Panc1 (cell line): Measurements from ENCODE around the gene UBTD1. TPM values are rescaled to one million over a fixed set of nuclear protein-coding genes. Genes with fewer than 3 reads are reported as not detected.
"Not testable (repeated sequence)": the region's sequence is repeated elsewhere in the genome, so short reads cannot be mapped to it uniquely, and the experiment has no call there.

Experiments
- ATAC-seq: fragments of 200-7000 bp; cut with Tn5 transposase; 2 replicates; pipeline ENCODE4 v1.9.1; 2020; ENCODE audit warnings: mild to moderate bottlenecking, moderate library complexity
- BruUV-seq: library from RNA; stranded (reverse); fragments of 400-500 nt; replicated peaks from 2 replicates; lab custom pipeline; 2021; lab: Mats Ljungman, UMichigan
- CTCF ChIA-PET: fragments of 300-600 bp; sonication (Branson Sonifier 250); formaldehyde crosslinking; loops from one replicate; lab custom pipeline; 2022; ENCODE audit warnings: antibody characterized with exemption; lab: Charles Lee
- POLR2A ChIA-PET: fragments of 300-600 bp; sonication (Branson Sonifier 250); formaldehyde crosslinking; loops from one replicate; lab custom pipeline; 2022; ENCODE audit warnings: antibody characterized with exemption; lab: Charles Lee
- DNase-seq: peaks from one replicate; pipeline ENCODE4 v3.0.0-alpha.2; 2010; ENCODE audit warnings: low read depth, low spot score
- H3K27ac ChIP-seq: 2 replicates; pipeline ENCODE4 v1.5.1; 2011; ENCODE audit warnings: mild to moderate bottlenecking, low read length, inconsistent platforms
- H3K27me3 ChIP-seq: fragments of 200-500 bp; sonication (Bioruptor generic); 2 replicates; pipeline ENCODE4 v1.6.0; 2014; ENCODE audit warnings: low read length, inconsistent platforms; ENCODE audit not compliant: control insufficient read depth, insufficient read depth
- H3K36me3 ChIP-seq: fragments of 200-500 bp; sonication (Bioruptor generic); 2 replicates; pipeline ENCODE4 v1.5.1; 2014; ENCODE audit warnings: inconsistent platforms, mild to moderate bottlenecking, low read length, moderate library complexity; ENCODE audit not compliant: control insufficient read depth, insufficient read depth
- H3K4me1 ChIP-seq: 2 replicates; pipeline ENCODE4 v1.5.1; 2011; ENCODE audit warnings: inconsistent platforms, mild to moderate bottlenecking, low read length, moderate library complexity; ENCODE audit not compliant: control insufficient read depth, insufficient read depth
- H3K4me3 ChIP-seq, 2 experiments: 2 replicates each; pipeline ENCODE4 v1.5.1; 2011 to 2012; ENCODE audit warnings: low read depth in 2 of 2, low read length in 2 of 2, mild to moderate bottlenecking in 2 of 2, inconsistent platforms in 1 of 2, moderate library complexity in 1 of 2
- H3K9me3 ChIP-seq: fragments of 200-500 bp; sonication (Bioruptor generic); 2 replicates; pipeline ENCODE4 v1.5.1; 2014; ENCODE audit warnings: low read depth, mild to moderate bottlenecking, inconsistent platforms, low read length, moderate library complexity; ENCODE audit not compliant: control insufficient read depth, insufficient read depth
- CTCF ChIP-seq: fragments of 450-650 bp; IDR thresholded peaks from 2 replicates; pipeline ENCODE4 v1.5.1; 2017; ENCODE audit warnings: mild to moderate bottlenecking
- POLR2AphosphoS5 ChIP-seq: IDR thresholded peaks from 2 replicates; pipeline ENCODE4 v1.6.1; 2012; ENCODE audit warnings: mild to moderate bottlenecking, low read depth, low read length, moderate library complexity
- REST ChIP-seq, 2 experiments: IDR thresholded peaks; 2 replicates each; pipeline ENCODE4 v1.6.1; 2011 to 2012; ENCODE audit warnings: low read depth in 2 of 2, control low read depth in 1 of 2, low read length in 1 of 2, mild to moderate bottlenecking in 1 of 2, moderate library complexity in 1 of 2; ENCODE audit not compliant: insufficient read depth in 1 of 2
- SIN3A ChIP-seq: IDR thresholded peaks from 2 replicates; pipeline ENCODE4 v1.6.1; 2012; ENCODE audit warnings: low read depth, mild to moderate bottlenecking, low read length, moderate library complexity, borderline replicate concordance; ENCODE audit not compliant: insufficient read depth
- TCF7L2 ChIP-seq: IDR thresholded peaks from 2 replicates; pipeline ENCODE4 v1.6.1; 2011; ENCODE audit warnings: mild to moderate bottlenecking, low read depth, low read length, inconsistent platforms
- in situ Hi-C: cut with HindIII; loops from 2 replicates; pipeline ENCODE4 v1.10.0; 2016; ENCODE audit warnings: low sequenced_read_pairs, low pct_unique_long_range_greater_than_20kb
- intact Hi-C: fragments of 100-400 bp; cut with micrococcal nuclease; formaldehyde crosslinking; loops from one replicate; pipeline ENCODE4 v1.10.0; 2022; ENCODE audit not compliant: unreplicated experiment
- total RNA-seq: library from RNA; stranded (reverse); gene quantifications from one replicate; pipeline ENCODE4 v1.2.1, GENCODE V29; 2021; ENCODE audit not compliant: unreplicated experiment

The UBTD1 gene
- total RNA-seq, 1 experiment from 2014 or later: 55.6 TPM

GRCh38 chr10:97465982-97466381, 32.7 kb upstream of the UBTD1 start:
- in situ Hi-C loops: no loop called here
- Histone ChIP-seq H3K36me3 (peaks cover 20% of the 10 kb centered on the region), H3K27me3 (no peaks in the 10 kb centered on the region), H3K9me3 (no peaks in the 10 kb centered on the region), H3K4me1 (no peaks in the 10 kb centered on the region), H3K4me3 (no peak overlapping the region), H3K27ac (no peak overlapping the region)
- no peak for TF ChIP-seq POLR2AphosphoS5
- POLR2A ChIA-PET: no interaction called here
- CTCF ChIA-PET: no interaction called here
- no peak for ATAC-seq
- intact Hi-C loops: no loop called here
- BruUV-seq: no TSS peak
- no peak for DNase-seq

GRCh38 chr10:97466755-97467154, 32.0 kb upstream of the UBTD1 start:
- H3K9me3 ChIP-seq: no peaks in the 10 kb centered on the region
- CTCF ChIA-PET: interaction anchor here (0.6 to 2.1 kb wide), 4 partner anchors 68 to 159 kb away, joined by 3 to 5 read pairs (median 5); no protein-coding TSS in a partner anchor
- H3K36me3 ChIP-seq: peaks cover 18% of the 10 kb centered on the region
- BruUV-seq: no TSS peak
- TF ChIP-seq POLR2AphosphoS5: no peak; the same call in 1 of the 2 replicates
- TF ChIP-seq CTCF: no peak
- DNase-seq (no peak), ATAC-seq (no peak)
- POLR2A ChIA-PET: no interaction called here
- in situ Hi-C loops (no loop called here), intact Hi-C loops (no loop called here)
- H3K27ac ChIP-seq: no peak overlapping the region
- H3K4me1 ChIP-seq: no peaks in the 10 kb centered on the region
- H3K27me3 ChIP-seq: no peaks in the 10 kb centered on the region
- H3K4me3 ChIP-seq: no peak overlapping the region

- Histone ChIP-seq H3K36me3 (peaks cover 5% of the 10 kb centered on the region), H3K27ac (no peak overlapping the region), H3K27me3 (no peaks in the 10 kb centered on the region), H3K9me3 (no peaks in the 10 kb centered on the region), H3K4me1 (no peaks in the 10 kb centered on the region), H3K4me3 (no peak overlapping the region)
- ATAC-seq (no peak), DNase-seq (no peak)
- intact Hi-C loops: no loop called here
- in situ Hi-C loops: no loop called here
- no peak for TF ChIP-seq POLR2AphosphoS5
- TF ChIP-seq SIN3A: no peak
- TF ChIP-seq TCF7L2: no peak
- TF ChIP-seq REST (IDR thresholded peaks at IDR 0.05; ENCODE audit: insufficient read depth in 1 of 2, low read depth in 2 of 2, low read length in 1 of 2): no peak
- no peak for TF ChIP-seq CTCF
- CTCF ChIA-PET: interaction anchor here (1.1 to 2.1 kb wide), 2 partner anchors 84 to 86 kb away, joined by 3 to 5 read pairs; no protein-coding TSS in a partner anchor
- POLR2A ChIA-PET: no interaction called here
- BruUV-seq: no TSS peak
Observed at GRCh38 chr10:97468162-97468561, 30.6 kb upstream of the UBTD1 start.

GRCh38 chr10:97468781-97469180, 29.9 kb upstream of the UBTD1 start:
- POLR2A ChIA-PET, intact Hi-C loops, H3K4me1 ChIP-seq, H3K4me3 ChIP-seq, H3K27ac ChIP-seq, BruUV-seq, H3K27me3 ChIP-seq, CTCF ChIA-PET, DNase-seq, in situ Hi-C loops, H3K9me3 ChIP-seq, ATAC-seq: not testable (repeated sequence)
- peaks cover 11% of the 10 kb centered on the region for H3K36me3 ChIP-seq
